ENCODE data around the gene CPO. TPM values are rescaled to one million over a fixed set of nuclear protein-coding genes. Genes with fewer than 3 reads are reported as not detected.

CPO gene
- total and polyA plus RNA-seq, 9 of the 15 experiments (the other 6 are each of a cell fraction or from before 2014, with no cell fraction given) = not detected

DNA sequence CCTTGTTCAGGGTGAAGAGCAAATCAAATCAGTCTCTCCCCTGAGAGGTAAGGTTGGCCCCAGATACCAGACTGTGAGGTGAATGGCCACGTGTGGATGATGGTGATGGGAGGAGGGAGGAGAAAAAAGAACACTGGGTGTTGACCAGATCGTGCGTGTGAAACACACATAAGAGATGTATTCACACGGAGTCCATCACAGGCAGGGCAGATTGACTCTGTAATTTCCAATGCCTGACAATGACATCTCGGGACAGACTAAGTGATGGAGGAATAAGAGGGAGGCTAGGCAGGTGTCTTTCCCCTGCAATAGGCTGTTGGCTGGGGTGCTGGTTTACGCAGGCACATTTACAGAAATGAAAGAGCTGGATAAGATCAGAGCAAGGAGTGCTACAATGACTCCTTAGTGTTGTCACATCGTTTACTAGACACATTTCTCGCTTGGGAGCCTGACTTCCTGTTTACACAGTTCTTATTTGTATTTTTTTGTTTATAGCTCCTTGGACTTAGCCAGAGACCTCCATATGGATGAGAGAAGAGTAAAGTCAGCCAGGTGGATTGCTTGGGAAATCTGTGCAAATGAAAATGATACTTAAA, 43.1 kb downstream of the CPO start (continued):
- TF ChIP-seq REST (IDR thresholded peaks at IDR 0.05; ENCODE audit: borderline replicate concordance) (no peak), REST (CRISPR knock-in tag; IDR thresholded peaks at IDR 0.05; ENCODE audit: low read depth) (no peak), ETV6 (IDR thresholded peaks at IDR 0.05; ENCODE audit: borderline replicate concordance in 1 of 2, low read depth in 2 of 2, low read length in 1 of 2) (no peak), ETV6 (CRISPR knock-in tag; IDR thresholded peaks at IDR 0.05; ENCODE audit: borderline replicate concordance) (no peak), ZNF232 (CRISPR knock-in tag; IDR thresholded peaks at IDR 0.05) (no peak), CREB3L1 (IDR thresholded peaks at IDR 0.05; ENCODE audit: borderline replicate concordance, low read depth) (no peak), PATZ1 (CRISPR knock-in tag; IDR thresholded peaks at IDR 0.05; ENCODE audit: borderline replicate concordance) (no peak), ZNF41 (CRISPR knock-in tag; conservative IDR thresholded peaks at IDR 0.05) (no peak), SAP30 (IDR thresholded peaks at IDR 0.05; ENCODE audit: borderline replicate concordance, insufficient read depth, low read depth, low read length, poor library complexity, severe bottlenecking) (no peak)
